HL-60/S4 treated with retinoic acid at 250 ng/mL for 4 days and 3 days (cell line): ENCODE data around the gene PPM1L.

Source experiments
- in situ Hi-C: fragments of 300-500 bp; cut with MboI; formaldehyde crosslinking; loops from 2 replicates; pipeline ENCODE4 v1.7.0; 2022; ENCODE audit warnings: low sequenced_read_pairs

The PPM1L gene

GRCh38 chr3:160841455-160841854 is 85.4 kb downstream of the PPM1L start:
- in situ Hi-C loops: no loop called here

GRCh38 chr3:160842021-160843005 is 86.3 kb downstream of the PPM1L start:
- in situ Hi-C loops: no loop called here

GRCh38 chr3:160851629-160852210 is 95.7 kb downstream of the PPM1L start:
- in situ Hi-C loops: no loop called here

GRCh38 chr3:160852856-160853255 is 96.8 kb downstream of the PPM1L start:
- in situ Hi-C loops: no loop called here

GRCh38 chr3:160856450-160856849 is 100.4 kb downstream of the PPM1L start:
- in situ Hi-C loops: no loop called here

- in situ Hi-C loops: no loop called here
These were observed 101.6 kb downstream of the PPM1L start for GRCh38 chr3:160857476-160858119.

GRCh38 chr3:160860346-160860745 is 104.3 kb downstream of the PPM1L start:
- in situ Hi-C loops: no loop called here

- in situ Hi-C loops: no loop called here
These were observed 113.8 kb downstream of the PPM1L start for GRCh38 chr3:160869825-160870224.

- in situ Hi-C loops: no loop called here
These were observed 114.3 kb downstream of the PPM1L start for GRCh38 chr3:160870327-160870726.

- in situ Hi-C loops: no loop called here
These were observed 118.7 kb downstream of the PPM1L start for GRCh38 chr3:160874736-160875135.

GRCh38 chr3:160876643-160877042 is 120.6 kb downstream of the PPM1L start:
- in situ Hi-C loops: no loop called here

- in situ Hi-C loops: no loop called here
These were observed 123.8 kb downstream of the PPM1L start for GRCh38 chr3:160879859-160880258.

- in situ Hi-C loops: no loop called here
These were observed 127.3 kb downstream of the PPM1L start for GRCh38 chr3:160883373-160883772.

- in situ Hi-C loops: no loop called here
These were observed 129.8 kb downstream of the PPM1L start for GRCh38 chr3:160885791-160886286.

GRCh38 chr3:160886421-160886820 is 130.4 kb downstream of the PPM1L start:
- in situ Hi-C loops: no loop called here

GRCh38 chr3:160893207-160893606 is 137.2 kb downstream of the PPM1L start:
- in situ Hi-C loops: no loop called here

- in situ Hi-C loops: no loop called here
These were observed 148.7 kb downstream of the PPM1L start for GRCh38 chr3:160904691-160905090.

- in situ Hi-C loops: no loop called here
These were observed 150.6 kb downstream of the PPM1L start for GRCh38 chr3:160906646-160907045.

- in situ Hi-C loops: no loop called here
These were observed 153.9 kb downstream of the PPM1L start for GRCh38 chr3:160909917-160910316.

- in situ Hi-C loops: no loop called here
These were observed 155.4 kb downstream of the PPM1L start for GRCh38 chr3:160911411-160911810.

GRCh38 chr3:160916472-160916871 is 160.4 kb downstream of the PPM1L start:
- in situ Hi-C loops: no loop called here
